Psoas muscle (tissue), 8 donors: ENCODE measurements around the gene FASTKD3. TPM values are rescaled to one million over a fixed set of nuclear protein-coding genes. Genes with fewer than 3 reads are reported as not detected.

Source experiments
- ATAC-seq, 4 donors: fragments of 200-7000 bp; cut with Tn5 transposase; one replicate each; pipeline ENCODE4 v1.9.1; 2020; ENCODE audit warnings: moderate library complexity in 3 of 4, mild to moderate bottlenecking in 2 of 4
- DNase-seq, 2 donors: peaks; one replicate each; pipeline ENCODE4 v3.0.0-alpha.2; 2020
- H3K27ac ChIP-seq: fragments of 200-600 bp; one replicate; pipeline ENCODE4 v1.8.0; 2022
- H3K27me3 ChIP-seq, 3 donors: fragments of 200-600 bp in 1 of 3; one replicate each; pipeline versions ENCODE4 v1.6.1 to v1.8.0; 2013 to 2022; ENCODE audit warnings: low read length in 2 of 3, mild to moderate bottlenecking in 2 of 3, moderate library complexity in 1 of 3; ENCODE audit not compliant: insufficient read depth in 3 of 3
- H3K36me3 ChIP-seq, 2 donors: fragments of 200-600 bp in 1 of 2; one replicate each; pipeline versions ENCODE4 v1.6.1 to v1.8.0; 2013 to 2022; ENCODE audit warnings: low read depth in 1 of 2, mild to moderate bottlenecking in 1 of 2, moderate library complexity in 1 of 2; ENCODE audit not compliant: insufficient read depth in 1 of 2
- H3K4me1 ChIP-seq: fragments of 200-600 bp; one replicate; pipeline ENCODE4 v1.8.0; 2022
- H3K4me3 ChIP-seq: fragments of 200-600 bp; one replicate; pipeline ENCODE4 v1.8.0; 2022; ENCODE audit warnings: mild to moderate bottlenecking
- H3K9me3 ChIP-seq: fragments of 200-600 bp; one replicate; pipeline ENCODE4 v1.8.0; 2022
- CTCF ChIP-seq: fragments of 200-600 bp; IDR thresholded peaks from one replicate; pipeline ENCODE4 v1.8.0; 2022; ENCODE audit warnings: antibody characterized with exemption
- WGBS, 3 donors: extraction: QIAGEN DNeasy Blood & Tissue Kit; methylation state at CpG; one replicate each; pipeline versions ENCODE4 v1.1.6 to v1.1.7; 2013; 5-methylcytosine and 5-hydroxymethylcytosine counted together
- intact Hi-C, 2 donors: fragments of 100-400 bp; cut with DNase I; formaldehyde crosslinking; loops; one replicate each; pipeline versions ENCODE4 v1.11.0 to v1.14.2; 2022
- polyA plus RNA-seq, 3 donors: library from polyadenylated mRNA; stranded (reverse); fragments of 200-250 nt; gene quantifications; one replicate each; pipeline ENCODE4 v1.2.3, GENCODE V29; 2013
- total RNA-seq, 4 donors: library from RNA; stranded (reverse); fragmentation: NEBNext Ultra II Directional in 2 of 4; extraction: Animal tissue kit (Norgen Biotek cat#: 25700) in 2 of 4; gene quantifications; one replicate each; pipeline versions ENCODE4 v1.2.1 to v1.2.4, GENCODE V29; 2021 to 2023
- donor health status: healthy with polysubstance abuse.
- donor health status: DM: no; HTN: no; CAD: no; lungs with moderate emphysema.
- donor health status: Bipolar disorder and iron deficiency.
- donor health status: healthy.
- donor health status: DM: yes; HTN: yes; CAD: no.
- donor health status: DM: no; HTN: no; CAD: no.
- donor health status: DM: no; HTN: no; CAD: no.
- donor health status: DM: yes; HTN: yes; CAD: no.

Gene FASTKD3
- total and polyA plus RNA-seq, 7 donors: 5.1 to 15.2 (median 6.4) TPM

DNA sequence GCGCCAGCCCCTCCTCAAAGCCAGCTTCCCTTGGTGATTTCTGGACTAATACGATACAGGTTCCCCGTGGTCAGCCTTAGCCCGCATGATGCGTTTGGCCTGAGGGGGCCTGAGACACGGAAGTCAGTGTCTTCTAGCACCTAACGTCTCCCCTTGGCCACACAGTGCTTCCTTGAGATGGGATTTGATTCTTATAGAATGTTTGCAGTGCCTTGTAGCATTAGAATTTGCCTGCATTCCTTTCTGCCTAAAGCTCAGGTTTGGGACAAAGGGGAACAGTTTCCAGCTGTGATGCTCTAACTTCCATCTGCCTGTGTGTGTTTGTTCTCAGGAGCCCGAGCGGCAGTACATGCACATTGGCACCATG is 52.3 kb downstream of the FASTKD3 start:
- 40 to 49% (median 46%) methylated on average over 9 of the region's 9 CpGs for WGBS, 3 donors
- no peak for ATAC-seq
- Histone ChIP-seq H3K4me3 (no peak overlapping the region), H3K9me3 (no peaks in the 10 kb centered on the region), H3K4me1 (no peaks in the 10 kb centered on the region), H3K27ac (no peak overlapping the region), H3K27me3 (no peaks in the 10 kb centered on the region), H3K36me3 (peaks cover 0 to 46% of the 10 kb centered on the region in 2 donors)
- no peak for DNase-seq
- TF ChIP-seq CTCF: no peak
- intact Hi-C loops: loop anchor here in 1 of 2 donors (5.0 to 10.0 kb wide), 2 partner anchors 422 to 554 kb away; partner anchors contain the start of gene ADCY2

DNA sequence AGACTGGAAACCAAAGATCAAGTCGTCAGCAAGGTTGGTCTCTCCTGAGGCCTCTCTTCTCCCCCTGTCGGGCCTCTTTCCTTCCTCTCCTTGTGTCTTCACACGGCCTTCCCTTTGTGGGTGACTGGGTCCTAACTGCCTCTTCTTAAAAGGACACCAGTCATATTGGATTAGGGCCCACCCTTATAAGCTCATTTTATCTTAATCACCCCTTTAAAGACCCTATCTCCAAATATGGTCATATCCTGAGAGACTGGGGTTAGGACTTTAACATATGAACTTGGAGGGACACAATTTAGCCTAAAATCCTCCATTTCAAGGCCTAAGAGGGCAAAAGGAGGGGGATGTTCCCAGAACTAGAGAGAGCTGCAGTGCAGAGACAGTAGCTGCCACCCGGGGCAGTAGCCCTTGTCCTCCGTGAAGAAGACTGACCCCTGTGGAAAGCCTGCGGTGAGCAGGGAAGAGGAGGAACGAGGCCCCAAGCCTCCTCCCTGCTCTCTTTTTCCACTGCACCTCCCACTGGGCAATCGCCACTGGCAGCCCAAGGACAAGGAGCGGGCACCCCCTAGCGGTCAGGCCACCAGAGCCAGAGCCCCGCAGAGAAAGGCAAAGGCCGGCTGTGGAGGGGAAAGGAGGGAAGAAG is 52.8 kb downstream of the FASTKD3 start:
- Histone ChIP-seq H3K27me3 (no peaks in the 10 kb centered on the region), H3K36me3 (peaks cover 0 to 41% of the 10 kb centered on the region in 2 donors), H3K4me1 (no peaks in the 10 kb centered on the region), H3K27ac (peak overlapping the region; percentile 23), H3K4me3 (no peak overlapping the region), H3K9me3 (no peaks in the 10 kb centered on the region)
- peak; percentile 95 to 98 (median 96) for ATAC-seq
- intact Hi-C loops: loop anchor here in 1 of 2 donors (5.0 to 10.0 kb wide), 2 partner anchors 421 to 554 kb away; partner anchors contain the start of gene ADCY2
- WGBS, 3 donors: 18 to 23% (median 21%) methylated on average over 12 of the region's 12 CpGs
- TF ChIP-seq CTCF: peak; percentile 82
- peak; percentile 86 to 88 for DNase-seq

- H3K4me3 ChIP-seq: no peak overlapping the region
- ATAC-seq (no peak), DNase-seq (no peak)
- H3K27me3 ChIP-seq: no peaks in the 10 kb centered on the region
- WGBS, 3 donors: 75 to 92% (median 82%) methylated on average over 10 of the region's 10 CpGs
- intact Hi-C loops: loop anchor here in 1 of 2 donors (5.0 to 10.0 kb wide), 3 partner anchors 43 to 553 kb away; partner anchors contain the start of gene ADCY2
- H3K27ac ChIP-seq: no peak overlapping the region
- H3K36me3 ChIP-seq: peaks cover 0 to 30% of the 10 kb centered on the region in 2 donors
- TF ChIP-seq CTCF: no peak
- H3K9me3 ChIP-seq: no peaks in the 10 kb centered on the region
- no peaks in the 10 kb centered on the region for H3K4me1 ChIP-seq
These were observed 54.0 kb downstream of the FASTKD3 start for GRCh38 chr5:7814816-7815215.

- Histone ChIP-seq H3K36me3 (peaks cover 0 to 17% of the 10 kb centered on the region in 2 donors), H3K9me3 (no peaks in the 10 kb centered on the region), H3K4me3 (no peak overlapping the region), H3K27ac (no peak overlapping the region), H3K27me3 (no peaks in the 10 kb centered on the region), H3K4me1 (no peaks in the 10 kb centered on the region)
- DNase-seq: no peak
- no peak for TF ChIP-seq CTCF
- no peak for ATAC-seq
- 78 to 86% (median 84%) methylated on average over 3 of the region's 3 CpGs for WGBS, 3 donors
- intact Hi-C loops: loop anchor here in 1 of 2 donors (5.0 to 10.0 kb wide), 2 partner anchors 41 to 419 kb away; partner anchors contain the start of gene ADCY2
These were observed 55.3 kb downstream of the FASTKD3 start for GRCh38 chr5:7813576-7813975.
